Gastroesophageal sphincter (tissue), 3 donors: ENCODE measurements around the gene VPS36.

ENCODE experiments used
- POLR2AphosphoS5 ChIP-seq: sonication (generic); formaldehyde crosslinking; IDR thresholded peaks from one replicate; pipeline ENCODE4 v1.6.1; 2017; ENCODE audit warnings: antibody characterized with exemption
- TF ChIP-seq, protein P1 (sequence below), 4 experiments: fragments of 200-600 bp in 2 of 4; fragments of 450-650 bp in 2 of 4; sonication (generic) in 1 of 4; IDR thresholded peaks; one replicate each; pipeline ENCODE4 v1.5.1; 2017 to 2019; ENCODE audit warnings: antibody characterized with exemption in 4 of 4, mild to moderate bottlenecking in 2 of 4, moderate library complexity in 2 of 4

DNA sequence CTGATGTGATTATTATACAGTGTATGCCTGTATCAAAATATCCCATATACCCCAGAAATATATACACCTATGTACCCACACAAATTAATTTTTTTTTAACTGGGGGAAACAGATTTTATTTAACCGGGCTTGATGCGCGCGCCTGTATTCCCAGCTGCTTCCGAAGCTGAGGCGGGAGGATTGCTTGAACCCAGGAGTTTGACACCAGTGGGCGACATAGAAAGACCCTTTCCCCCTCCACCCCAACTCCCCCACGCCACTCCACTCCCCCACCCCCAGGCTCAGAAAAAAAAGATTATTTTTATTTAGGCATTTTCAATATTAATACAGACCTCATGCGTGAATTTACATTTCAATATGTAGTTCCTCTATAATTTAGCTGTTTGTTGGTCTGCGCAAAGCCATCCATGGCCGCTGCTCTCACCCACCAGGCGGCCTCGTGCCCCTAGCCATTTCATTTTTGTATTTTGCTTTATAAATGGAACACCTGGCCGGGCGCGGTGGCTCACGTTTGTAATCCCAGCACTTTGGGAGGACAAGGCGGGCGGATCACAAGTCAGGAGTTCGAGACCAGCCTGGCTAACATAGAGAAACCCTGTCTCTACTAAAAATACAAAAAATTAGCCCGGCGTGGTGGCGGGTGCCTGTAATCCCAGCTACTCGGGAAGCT, 836 bp upstream of the VPS36 start:
- TF ChIP-seq, protein P1, sequence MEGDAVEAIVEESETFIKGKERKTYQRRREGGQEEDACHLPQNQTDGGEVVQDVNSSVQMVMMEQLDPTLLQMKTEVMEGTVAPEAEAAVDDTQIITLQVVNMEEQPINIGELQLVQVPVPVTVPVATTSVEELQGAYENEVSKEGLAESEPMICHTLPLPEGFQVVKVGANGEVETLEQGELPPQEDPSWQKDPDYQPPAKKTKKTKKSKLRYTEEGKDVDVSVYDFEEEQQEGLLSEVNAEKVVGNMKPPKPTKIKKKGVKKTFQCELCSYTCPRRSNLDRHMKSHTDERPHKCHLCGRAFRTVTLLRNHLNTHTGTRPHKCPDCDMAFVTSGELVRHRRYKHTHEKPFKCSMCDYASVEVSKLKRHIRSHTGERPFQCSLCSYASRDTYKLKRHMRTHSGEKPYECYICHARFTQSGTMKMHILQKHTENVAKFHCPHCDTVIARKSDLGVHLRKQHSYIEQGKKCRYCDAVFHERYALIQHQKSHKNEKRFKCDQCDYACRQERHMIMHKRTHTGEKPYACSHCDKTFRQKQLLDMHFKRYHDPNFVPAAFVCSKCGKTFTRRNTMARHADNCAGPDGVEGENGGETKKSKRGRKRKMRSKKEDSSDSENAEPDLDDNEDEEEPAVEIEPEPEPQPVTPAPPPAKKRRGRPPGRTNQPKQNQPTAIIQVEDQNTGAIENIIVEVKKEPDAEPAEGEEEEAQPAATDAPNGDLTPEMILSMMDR (IDR thresholded peaks at IDR 0.05): no peak
- no peak for TF ChIP-seq POLR2AphosphoS5
